Inflammatory macrophage treated with lipopolysaccharide for 4 hours (primary cell): ENCODE data around the gene SPSB4.
"Not testable (repeated sequence)": the region's sequence is repeated elsewhere in the genome, so short reads cannot be mapped to it uniquely, and the experiment has no call there.

Experiments
- DNase-seq: peaks from one replicate; pipeline ENCODE4 v3.0.0-alpha.2; 2020

SPSB4 gene

DNA sequence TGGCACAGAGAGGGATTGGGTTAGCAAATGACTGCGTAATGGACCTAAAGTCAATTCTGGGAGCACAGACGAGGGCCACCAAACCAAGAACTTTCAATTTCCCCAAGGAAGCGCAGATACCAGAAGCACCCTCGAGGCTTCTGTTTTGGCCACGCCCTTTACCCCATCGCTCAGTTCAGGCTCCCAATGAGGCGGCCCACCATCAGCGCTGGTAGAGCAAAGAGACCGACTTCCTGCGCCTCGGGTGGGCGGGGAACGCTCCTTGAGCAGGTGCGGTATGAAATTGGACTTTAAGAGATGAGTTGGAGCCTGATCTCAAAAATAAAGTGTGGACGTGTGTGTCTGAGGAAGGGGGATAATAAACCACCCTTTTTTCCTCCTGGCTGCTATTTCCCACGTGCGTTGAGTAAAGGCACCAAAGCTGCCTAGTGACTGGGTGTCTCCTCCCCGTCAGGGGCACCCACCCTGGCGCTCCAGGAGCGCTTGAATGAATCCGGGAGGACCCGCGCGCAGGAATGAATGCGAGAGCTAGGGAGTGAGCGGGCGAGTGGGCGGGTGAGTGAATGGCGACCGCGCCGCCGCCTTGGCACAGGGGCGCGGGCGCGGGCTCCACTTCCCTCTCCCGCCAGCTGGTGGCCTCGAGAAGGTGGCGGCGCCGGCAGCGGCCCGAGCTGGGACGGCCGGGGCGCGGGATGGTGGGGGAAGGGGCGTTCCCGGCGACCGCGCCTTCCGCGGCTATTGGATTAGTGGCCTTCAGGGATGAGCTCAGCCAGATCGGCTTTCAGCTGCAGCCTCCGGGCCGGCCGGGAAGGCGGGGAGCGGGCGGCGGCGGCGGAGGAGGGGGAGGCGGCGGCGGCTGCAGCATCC is at the start of gene SPSB4:
SPSB4 (plus strand) TSS at position 772 of the 867 bp plus-strand sequence. CDS start 14,758 bp downstream, outside the sequence.
- DNase-seq, result peak; percentile 29

DNA sequence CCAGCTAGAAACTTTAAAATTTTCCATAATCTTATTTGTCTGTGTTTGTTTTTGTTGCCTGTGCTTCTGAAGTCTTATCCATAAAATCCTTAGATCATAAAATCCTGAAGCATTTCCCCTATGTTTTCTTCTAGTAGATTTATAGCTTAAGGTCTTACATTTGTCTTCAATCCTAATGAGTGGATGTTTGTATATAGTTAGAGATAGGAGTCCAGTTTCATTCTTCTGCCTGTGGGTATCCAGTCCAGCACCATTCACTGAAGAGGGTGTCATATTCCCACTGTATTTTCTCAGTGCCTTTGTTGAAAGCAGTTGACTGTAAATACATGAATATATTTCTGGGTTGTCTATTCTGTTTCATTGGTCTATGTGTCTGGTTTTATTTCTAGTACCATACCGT is 44.8 kb upstream of the SPSB4 start:
- no peak for DNase-seq

DNA sequence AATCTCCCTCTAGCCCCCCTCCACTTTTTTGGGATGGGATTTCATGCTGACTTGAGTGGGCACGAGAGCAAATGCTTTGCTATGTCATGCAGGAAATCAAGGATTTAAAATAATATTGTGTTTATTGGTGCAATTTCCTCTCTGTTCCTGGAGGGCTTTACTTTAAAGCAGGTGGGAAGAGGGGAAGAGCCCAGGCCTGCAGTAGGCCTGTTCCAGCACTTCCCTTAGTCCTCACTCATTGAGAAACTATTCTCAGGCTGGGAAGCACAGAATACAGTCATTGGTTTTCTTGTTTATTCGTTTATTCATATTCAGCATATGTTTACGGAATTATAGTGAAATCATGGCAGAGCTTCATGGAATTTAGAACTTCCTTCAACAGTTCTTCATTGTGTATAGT is 41.7 kb upstream of the SPSB4 start:
- no peak for DNase-seq

DNA sequence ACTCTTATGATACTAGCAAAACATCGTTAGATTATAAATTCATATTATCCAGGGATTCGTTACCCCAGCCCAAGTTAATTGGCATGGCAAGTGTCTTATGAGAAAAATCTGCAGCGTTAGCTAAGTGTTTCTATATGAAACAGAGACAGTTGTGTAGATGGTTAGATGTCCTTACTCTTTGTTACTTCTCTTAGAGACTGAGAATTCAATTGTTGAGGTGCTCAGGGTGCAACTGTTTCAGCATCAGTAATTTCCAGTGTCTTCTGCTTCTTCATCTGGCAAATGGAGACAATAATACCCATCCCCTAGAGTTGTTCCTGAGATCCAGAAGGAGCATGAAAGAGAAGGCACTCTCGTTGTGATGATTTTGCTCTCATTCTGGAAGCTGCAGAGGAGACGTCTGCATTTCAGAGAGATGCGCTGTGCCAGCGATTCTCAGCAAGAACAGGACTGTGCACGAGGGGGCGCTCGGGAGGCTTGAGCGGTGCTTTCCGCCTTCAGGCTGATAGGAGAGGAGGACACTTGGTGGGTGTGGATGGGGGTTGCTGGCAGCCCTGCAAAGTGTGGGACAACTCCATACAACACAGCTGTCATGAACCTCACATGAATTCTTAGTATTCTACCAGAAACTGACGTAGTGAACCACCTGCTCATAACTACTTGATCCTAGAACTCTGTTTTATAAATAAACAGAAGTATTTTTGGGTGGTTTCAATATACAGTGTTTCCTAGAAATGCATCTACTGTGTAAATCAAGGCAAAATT is 39.7 kb upstream of the SPSB4 start:
- DNase-seq, result peak; percentile 64

DNA sequence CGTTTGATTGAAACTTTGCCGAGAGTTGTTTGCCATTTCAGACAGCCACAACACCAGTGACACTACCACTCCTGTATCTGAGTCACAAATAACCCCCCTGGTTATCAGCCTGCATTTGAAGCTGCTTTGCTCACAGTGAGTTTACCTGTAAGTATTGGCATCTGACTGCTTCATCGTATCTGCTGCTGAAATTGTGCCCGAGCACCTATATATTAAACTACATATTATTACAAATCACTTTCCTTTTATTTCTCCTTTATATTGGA is 39.2 kb upstream of the SPSB4 start:
- DNase-seq, result no peak

DNA sequence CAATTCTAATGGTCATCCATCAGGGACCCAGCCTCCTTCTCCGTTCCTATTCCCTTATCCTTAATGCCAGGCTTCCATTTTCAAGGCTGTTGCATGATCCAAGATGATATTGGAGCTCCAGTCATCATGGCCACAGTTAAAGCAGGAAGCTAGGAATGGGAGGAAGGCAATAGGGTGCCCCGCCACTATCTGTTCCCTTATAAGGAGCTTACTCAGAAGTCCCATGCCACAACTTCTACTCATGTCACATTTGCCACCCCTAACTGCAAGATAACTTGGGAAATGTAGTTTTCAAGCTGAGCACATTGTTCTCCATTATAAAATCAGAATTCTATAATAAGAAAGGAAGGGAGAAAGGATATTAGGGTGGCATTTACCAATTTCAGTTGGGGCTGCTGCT is 38.6 kb upstream of the SPSB4 start:
- DNase-seq, result peak; percentile 11

DNA sequence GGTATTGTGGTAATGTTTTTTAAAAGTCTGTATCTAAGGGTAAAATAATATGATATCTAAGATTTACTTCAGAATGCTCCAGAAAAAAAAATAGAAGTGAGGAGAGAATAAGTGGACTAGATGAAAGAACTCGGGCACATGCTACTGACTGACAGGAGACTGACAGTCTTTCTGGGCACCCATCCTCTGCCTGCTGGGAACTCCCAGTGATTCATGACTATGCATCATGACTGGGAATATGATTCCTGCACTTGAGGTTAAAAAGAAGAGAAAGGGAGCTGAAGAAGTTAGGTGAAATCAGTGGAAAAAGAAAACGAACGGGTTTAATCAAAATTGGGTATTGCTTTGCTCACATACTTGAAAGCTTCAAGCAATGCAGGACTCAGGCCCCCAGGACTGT is 35.7 kb upstream of the SPSB4 start:
- DNase-seq, result no peak

DNA sequence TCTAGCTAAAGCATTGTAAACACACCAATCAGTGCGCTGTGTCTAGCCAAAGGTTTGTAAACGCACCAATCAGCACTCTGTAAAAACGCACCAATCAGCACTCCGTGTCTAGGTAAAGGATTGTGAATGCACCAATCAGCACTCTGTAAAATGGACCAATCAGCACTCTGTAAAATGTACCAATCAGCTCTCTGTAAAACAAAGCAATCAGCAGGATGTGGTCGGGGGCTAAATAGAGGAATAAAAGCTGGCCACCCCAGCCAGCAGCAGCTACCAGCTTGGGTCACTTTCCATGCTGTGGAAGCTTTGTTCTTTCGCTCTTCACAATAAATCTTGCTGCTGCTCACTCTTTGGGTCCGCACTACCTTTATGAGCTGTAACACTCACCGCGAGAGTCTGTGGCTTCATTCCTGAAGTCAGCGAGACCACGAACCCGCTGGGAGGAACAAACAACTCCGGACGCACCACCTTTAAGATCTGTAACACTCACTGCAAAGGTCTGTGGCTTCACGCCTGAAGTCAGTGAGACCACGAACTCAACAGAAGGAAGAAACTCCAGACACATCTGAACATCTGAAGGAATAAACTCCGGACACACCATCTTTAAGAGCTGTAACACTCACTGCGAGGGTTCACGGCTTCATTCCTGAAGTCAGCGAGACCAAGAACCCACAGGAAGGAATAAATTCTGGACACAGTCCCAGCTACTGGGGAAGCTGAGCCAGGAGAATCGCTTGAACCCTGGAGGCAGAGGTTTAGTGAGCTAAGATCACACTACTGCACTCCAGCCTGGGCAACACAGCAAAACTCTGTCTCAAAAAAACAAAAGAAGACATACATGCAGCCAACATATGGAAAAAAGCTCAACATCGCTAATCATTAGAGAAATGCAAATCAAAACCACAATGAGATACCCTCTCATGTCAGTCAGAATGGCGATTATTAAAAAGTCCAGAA is 33.5 kb upstream of the SPSB4 start:
- not testable (repeated sequence) for DNase-seq

DNA sequence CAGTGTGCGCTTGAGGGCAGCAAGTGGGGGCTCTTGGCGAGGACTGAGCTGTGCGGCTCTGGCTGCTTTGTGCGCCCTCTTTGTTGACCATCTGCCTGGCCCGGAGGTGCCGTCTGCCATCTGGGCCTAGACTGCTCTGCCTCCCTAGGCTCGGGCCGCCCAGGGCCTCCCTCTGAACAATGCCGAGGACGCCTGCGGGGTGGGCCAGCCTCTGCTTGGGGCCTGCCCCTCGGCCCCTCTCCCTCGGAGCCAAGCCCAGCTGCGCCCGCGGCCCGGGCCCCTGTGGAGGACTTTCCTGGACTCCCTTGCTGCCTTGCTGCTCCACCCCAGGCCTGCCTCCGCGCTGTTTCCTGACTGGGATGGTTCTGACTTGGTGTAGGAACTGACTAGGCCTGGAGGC is 31.9 kb upstream of the SPSB4 start:
- DNase-seq, result no peak

DNA sequence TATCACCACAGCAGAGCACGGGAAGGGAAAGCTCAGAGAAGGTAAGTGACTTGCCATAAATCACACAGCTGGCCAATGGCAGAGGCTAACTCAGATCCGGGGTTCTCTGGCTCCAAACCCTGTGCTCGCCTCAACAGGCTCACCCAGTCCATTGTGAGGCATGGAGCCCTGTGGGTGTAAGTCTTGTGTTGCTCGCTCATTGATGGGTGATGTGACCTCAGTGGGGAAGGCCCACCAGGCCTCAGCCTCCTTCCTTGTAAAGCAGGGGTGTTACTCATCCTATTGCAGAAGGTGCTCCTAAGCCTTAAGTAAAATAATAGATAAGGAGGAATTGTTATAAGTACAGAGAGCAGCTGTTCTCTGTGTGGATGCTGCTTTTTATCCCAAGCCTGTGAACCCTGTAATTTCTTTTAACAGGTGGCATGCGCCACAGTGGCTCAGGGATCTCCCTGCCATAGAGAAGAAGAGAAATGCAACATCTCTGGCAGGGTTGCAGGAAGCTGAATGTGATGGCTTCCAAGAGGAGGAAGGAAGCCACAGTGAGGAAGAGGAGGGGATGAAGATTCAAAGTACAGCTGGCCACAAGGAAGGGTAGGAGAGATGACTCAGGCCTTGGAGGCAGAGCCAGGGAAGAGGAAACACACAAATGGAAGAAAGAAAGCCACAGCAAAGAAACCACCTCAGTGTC is 30.9 kb upstream of the SPSB4 start:
- peak; percentile 73 for DNase-seq

DNA sequence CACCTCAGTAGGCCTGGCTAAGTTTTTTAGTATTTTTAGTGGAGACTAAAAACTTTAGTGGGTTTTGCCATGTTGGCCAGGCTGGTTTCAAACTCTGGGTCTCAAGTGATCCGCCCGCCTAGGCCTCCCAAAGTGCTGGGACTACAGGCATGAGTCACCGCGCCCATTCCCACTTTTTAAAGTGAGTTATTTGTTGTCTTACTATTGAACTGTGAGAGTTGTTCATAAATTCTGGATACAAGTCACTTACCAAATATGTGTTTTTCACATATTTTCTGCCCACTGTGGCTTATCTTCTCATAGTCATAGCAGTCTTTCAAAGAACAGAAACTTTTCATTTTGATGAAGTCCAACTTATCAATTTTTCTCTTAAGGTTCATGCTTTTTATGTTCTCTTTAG is 29.9 kb upstream of the SPSB4 start:
- no peak for DNase-seq

DNA sequence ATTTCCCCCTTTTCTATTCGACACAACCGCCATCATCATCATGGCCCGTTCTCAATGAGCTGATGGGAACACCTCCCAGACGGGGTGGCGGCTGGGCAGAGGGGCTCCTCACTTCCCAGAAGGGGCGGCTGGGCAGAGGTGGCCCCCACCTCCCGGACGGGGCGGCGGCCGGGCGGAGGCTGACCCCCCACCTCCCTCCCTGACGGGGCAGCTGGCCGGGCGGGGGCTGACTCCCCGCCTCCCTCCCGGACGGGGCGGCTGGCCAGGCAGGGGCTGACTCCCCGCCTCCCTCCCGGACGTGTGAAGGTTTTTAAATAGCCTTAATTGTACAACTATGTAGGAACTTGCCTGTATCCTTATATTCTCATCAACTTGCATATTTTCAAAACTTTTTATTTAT is 20.9 kb upstream of the SPSB4 start:
- DNase-seq, result no peak

DNA sequence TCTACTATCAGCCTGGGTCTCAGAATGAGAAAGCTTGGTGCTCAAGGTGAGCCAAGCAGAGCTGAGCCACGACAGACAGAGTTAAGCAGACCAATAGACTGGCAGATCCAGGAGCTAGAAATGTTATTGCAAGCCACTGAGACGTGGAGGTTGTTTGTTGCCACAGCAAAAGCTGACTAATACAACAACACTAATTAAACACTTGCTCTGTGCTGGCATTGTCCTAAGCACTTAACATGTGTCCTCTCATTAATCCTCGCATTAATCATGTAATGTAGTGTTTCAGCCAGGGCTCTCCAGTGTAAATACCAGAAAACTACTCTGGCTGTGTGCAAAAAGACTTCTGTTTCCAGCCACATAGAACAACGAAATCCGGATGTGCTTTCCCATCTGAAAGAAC is 11.6 kb upstream of the SPSB4 start:
- no peak for DNase-seq

DNA sequence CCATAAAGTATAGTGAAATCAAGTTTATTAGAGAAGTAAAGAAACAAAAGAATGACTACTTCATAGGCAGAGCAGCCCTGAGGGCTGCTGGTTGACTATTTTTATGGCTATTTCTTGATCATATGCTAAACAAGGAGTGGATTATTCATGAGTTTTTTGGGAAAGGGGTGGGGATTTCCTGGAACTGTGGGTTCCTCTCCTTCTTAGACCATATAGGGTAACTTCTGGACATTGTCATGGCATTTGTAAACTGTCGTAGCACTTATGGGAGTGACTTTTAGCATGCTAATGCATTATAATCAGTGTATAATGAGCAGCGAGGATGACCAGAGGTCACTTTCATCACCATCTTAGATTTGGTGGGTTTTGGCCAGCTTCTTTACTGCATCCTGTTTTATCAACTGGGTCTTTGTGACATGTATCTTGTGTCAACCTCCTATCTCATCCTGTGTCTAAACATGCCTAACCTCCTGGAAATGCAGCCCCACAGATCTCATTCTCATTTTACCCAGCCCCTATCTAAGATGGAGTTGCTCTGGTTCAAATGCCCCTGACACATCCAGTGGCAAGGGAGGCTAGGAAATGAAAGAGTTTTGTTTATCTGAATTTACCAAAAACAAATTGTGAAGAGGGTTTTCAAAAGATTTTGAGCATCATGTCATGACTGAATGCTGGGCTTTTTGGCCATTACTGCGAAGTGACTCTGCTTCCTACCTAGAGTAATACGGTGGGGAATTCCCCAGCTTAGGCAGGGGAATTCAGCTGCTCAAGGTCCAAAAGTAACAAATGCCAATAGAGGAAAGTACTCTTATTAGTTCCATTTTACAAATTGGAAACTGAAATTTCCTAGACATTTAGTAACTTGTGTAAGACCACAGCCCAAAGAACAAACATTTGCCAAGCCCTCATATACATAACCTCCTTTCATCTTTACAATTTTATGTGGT is 6.2 kb upstream of the SPSB4 start:
- DNase-seq, result peak; percentile 35

DNA sequence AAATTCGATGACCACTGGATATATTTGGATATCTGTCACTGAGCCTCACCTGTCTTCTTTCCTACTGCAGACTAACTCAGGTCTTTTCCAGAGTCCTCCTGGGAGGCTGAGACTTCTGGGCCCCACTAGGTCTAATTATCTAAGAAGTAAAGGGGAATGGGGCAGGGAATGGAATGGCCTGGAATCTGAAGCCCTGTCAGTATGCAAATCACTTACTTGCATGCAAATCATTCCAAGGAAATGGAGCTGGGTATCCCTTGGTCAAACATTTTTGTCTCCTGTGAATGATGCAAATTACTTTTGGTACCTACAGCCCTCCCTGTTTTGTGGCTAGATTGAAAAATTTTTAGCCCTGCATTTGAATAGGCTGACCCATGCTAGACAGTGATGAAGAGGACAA is 5.3 kb upstream of the SPSB4 start:
- no peak for DNase-seq

DNA sequence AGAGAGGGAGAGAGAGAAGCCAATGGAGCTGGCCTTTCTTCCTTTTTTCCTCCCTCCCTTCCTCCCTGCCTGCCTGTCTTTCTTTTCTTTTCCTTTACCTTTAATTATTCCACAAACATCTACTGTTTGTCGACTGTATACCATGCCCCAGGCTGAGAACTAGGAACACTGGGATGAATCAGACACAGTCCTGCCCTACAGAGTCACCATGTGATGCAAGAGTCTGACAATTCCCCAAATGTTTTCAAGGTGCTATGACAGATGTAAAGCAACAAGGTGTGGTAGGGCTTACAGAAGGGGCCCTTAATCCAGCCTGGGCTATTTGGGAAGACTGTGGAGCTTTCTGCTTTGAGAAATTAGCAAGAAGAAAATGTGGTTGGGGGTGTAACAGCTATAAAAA is 4.0 kb upstream of the SPSB4 start:
- no peak for DNase-seq

DNA sequence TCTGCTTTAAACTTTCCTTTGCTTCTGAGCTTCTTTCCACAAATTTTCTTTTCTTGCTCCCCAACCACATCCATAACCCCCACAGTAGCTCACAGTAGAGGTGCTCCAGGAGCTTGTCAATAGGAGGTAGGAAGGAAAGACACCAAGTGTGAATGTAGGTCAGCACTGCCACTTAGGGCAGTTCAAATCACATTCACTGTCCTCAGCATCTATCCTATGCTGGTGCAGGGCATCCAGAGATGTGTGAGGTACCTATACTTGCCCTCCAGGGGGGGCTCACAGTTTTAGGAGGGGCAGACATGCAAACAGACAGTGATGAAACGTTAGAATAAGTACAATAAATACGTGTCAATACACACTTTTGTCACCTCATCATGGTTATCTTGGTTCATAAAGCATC is 1.5 kb upstream of the SPSB4 start:
- DNase-seq, result peak; percentile 11

DNA sequence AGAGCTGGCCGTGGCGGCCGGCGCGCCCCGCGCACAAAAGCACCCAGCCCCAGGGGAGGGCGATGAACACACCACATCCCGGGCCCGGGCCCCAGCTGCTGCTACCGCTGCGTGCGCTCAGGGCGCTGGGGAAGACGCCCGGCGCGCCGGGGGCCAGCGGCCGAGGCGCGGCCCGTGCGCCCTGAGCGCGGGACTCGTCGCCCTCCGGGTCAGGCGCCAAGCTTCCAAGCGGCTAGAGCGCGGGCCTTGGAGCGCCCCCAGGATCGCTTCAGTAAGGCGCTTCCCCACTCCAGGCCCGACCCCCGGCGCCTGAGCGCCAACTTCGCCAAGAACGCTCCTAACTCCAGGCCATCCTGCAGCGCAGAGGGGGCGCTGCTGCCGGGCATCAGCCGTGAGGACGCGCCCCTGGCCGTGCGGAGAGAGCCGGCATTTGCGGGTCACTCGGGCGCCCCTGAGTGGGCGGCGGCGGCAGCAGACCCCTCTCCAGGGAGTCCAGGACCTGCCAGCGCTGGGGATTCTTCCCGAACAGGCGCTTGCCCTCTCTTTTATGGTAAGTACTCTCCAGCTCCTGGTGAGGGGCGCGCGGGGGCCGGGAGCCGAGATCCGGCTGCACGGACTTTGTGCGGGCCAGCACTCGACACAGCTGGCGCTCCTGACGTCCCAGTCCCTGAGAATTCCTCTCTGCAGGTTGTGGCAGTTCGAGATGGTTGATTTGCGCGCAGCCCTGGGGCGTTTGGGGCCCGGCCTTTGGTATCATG is 475 bp downstream of the SPSB4 start:
- DNase-seq, result peak; percentile 1

DNA sequence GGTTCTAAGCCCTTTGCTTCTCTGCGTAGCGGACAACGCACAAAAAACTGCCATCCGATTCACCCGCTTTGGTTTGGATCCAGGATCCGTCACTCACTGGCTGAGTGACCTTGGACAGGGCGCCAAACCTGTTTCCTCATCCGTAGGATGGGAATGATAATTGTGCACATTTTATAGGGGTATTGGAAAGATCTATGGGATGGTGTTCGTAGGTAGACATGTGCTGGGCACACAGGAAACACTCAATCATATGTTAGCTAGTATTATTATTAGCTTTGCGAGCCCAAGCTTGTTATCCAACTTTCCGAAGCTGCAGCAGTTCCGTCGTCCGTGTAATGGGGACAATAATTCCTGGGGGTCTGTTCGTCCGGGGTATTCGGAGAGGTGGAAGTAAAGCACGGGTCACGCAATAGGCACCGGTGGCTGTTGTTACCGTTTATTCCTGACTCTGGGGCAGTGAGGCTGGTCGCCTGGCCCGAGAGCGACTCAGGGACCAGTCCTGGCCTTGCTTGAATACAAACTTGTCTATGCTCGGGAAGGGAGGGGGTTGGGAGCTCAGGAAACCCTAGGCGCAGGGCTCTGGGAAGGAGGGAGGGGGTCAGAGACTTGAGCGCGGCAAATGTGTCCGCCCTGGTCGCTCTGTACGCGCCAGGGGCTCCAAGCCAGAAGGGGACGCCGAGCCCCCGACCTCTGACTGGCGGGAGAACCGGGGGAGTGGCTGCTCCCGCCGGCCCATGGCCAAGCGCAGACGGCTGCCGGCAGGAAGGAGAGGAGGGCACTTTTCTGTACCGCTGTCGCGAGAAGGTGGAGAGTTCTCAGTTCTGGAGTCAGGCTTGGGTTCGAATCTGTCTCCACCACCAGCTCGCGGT is 1.3 kb downstream of the SPSB4 start:
- DNase-seq, result no peak

DNA sequence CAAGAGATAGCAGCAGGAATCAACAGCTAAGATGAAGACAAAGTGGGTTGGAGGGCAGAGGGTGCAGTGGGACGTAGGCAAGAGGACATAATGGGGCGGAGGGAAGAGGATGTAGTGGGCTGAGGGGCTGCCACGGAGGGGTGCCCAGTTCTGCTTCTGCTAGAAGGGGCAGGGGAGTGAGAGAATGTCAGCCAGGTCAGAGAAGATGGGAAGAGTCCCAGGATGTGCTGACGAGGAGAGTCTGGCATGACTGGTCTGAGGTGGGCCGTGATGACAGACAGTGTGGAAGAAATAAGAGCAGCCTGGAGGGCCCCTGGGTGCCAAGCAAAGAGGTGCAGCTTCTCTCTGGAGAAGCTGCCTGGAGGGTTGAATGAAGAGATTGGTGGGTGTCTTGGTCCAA is 4.0 kb downstream of the SPSB4 start:
- no peak for DNase-seq
